GM21825 (cell line): ENCODE results near the gene RNF41.

Experiments used
- ATAC-seq: cut with Tn5 transposase; IDR thresholded peaks from one replicate; pipeline ENCODE4 v1.9.1; 2021; ENCODE audit warnings: mild to moderate bottlenecking, moderate library complexity; ENCODE audit not compliant: unreplicated experiment

RNF41 gene

DNA sequence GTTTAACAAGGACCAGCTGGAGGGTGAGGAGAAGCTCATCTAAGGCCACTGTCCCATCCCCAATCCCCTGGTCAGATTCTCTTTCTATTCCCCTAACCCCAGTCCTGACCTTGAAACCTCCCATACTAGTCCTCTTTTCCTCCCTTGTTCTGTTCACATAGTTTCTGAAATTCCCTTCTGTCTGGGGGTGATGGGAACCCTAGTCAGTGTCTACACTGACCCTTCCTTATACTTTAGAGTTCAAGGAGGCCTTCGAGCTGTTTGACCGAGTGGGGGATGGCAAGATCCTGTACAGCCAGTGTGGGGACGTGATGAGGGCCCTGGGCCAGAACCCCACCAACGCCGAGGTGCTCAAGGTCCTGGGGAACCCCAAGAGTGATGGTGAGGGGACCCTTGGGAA, 66.9 kb downstream of the RNF41 start:
- ATAC-seq: no peak

DNA sequence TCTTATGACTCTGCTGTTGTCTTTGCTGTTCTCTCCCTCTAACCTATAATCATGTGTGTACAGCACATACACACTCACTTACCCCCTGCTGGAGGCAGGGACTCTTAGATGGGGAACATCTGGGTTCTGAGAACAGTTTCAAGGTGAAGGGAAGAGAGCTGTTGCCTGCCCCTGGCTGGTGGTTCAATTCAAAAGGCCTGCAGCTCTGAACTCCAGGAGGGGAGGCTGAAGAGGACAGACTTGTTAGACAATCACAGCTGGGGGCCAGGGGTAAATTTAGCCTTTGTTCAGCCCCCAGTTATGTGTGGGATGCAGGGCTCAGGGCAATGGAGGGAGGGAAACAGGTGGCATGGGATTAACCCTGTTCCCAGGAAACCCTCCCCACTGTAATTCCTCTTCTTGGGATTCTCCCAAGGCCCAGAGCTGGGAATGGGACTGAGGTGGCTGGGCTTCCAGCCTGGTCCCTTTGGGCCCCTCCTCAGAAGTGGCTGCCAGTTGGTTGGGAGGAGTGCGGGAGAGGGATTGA, 67.4 kb downstream of the RNF41 start:
- ATAC-seq: no peak

DNA sequence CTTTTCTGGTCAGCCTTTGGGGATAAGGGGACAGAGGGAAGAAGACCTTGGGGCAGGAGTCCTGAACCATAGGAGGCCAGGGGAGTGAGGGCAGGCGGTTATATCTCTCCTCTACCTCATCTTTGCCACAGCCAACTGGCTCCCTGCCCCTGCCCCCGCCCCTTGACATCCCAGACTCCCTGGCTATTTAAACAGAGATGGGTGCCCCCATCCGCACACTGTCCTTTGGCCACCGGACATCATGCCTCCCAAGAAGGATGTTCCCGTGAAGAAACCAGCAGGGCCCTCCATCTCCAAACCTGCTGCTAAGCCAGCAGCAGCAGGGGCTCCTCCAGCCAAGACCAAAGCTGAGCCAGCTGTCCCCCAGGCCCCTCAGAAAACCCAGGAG, 68.0 kb downstream of the RNF41 start:
- ATAC-seq: no peak

DNA sequence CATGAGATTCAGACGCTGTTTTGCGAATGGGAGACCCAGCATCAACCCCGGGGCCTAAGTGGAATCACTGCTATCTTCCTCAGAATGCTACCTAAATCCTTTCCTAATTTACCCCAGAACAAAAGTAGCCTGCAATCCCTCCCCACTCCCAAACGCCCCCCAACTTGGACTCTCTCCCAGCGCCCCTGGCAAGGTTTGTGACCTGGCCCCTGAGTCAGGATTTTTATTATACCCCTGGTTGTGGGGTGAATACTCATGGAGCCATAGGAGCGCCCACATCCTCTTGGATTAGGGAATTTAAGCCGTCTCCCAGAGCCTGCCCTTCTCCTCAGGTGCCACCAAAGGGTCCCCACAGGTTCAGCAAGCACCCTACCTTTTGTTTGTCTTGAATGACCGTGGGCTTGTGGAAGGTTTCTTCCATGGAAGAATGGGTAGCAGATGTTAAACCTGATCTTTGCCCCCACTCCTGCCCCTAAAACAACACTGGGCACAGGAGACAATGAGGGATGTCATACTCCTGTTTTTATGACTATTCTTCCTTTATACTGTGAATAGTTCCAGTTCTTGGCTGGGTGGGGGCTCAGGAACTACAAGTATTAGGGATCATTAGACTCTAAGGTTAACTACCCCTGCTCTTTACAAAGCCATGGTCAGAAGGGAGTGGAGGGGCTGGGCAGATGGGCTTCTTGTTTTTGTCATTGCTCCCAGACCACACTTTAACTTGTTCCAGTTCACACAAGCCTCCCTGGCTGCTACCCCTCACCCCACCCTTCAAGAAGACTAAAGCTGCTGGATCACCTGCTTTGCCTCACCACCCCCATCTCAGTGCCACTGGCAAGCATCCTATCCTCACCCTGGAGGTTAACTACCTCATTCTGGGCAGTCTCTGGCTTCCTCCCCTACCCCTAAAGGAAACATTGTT, 68.7 kb downstream of the RNF41 start:
- no peak for ATAC-seq
